Liver (tissue), 9 donors: Measurements from ENCODE around the gene VPREB1. TPM values are rescaled to one million over a fixed set of nuclear protein-coding genes. Genes with fewer than 3 reads are reported as not detected.

ENCODE experiments used
- DNase-seq: peaks from one replicate; pipeline ENCODE4 v3.0.0-alpha.2; 2017; ENCODE audit warnings: low spot score
- H3K27ac ChIP-seq, 2 donors: one replicate each; pipeline ENCODE4 v1.7.0; 2013; ENCODE audit warnings: inconsistent platforms in 2 of 2, low read length in 2 of 2, control low read depth in 1 of 2, low read depth in 1 of 2, mild to moderate bottlenecking in 1 of 2
- H3K27me3 ChIP-seq, 4 donors: one replicate each; pipeline versions ENCODE4 v1.6.1 to v1.7.0; 2013; ENCODE audit warnings: low read length in 3 of 4, inconsistent platforms in 1 of 4, mild to moderate bottlenecking in 1 of 4, moderate library complexity in 1 of 4; ENCODE audit not compliant: control insufficient read depth in 4 of 4, insufficient read depth in 4 of 4
- H3K36me3 ChIP-seq, 4 donors: one replicate each; pipeline versions ENCODE4 v1.6.1 to v1.7.0; 2013; ENCODE audit warnings: low read length in 3 of 4, mild to moderate bottlenecking in 3 of 4, low read depth in 1 of 4, moderate library complexity in 1 of 4; ENCODE audit not compliant: control insufficient read depth in 4 of 4, insufficient read depth in 3 of 4
- H3K4me1 ChIP-seq, 4 donors: one replicate each; pipeline versions ENCODE4 v1.6.1 to v1.7.0; 2013; ENCODE audit warnings: low read length in 3 of 4, mild to moderate bottlenecking in 3 of 4, moderate library complexity in 1 of 4; ENCODE audit not compliant: control insufficient read depth in 4 of 4, insufficient read depth in 4 of 4
- H3K4me3 ChIP-seq, 3 donors: one replicate each; pipeline versions ENCODE4 v1.6.1 to v1.7.0; 2013; ENCODE audit warnings: low read length in 3 of 3, control low read depth in 1 of 3, low read depth in 1 of 3, mild to moderate bottlenecking in 1 of 3
- H3K9ac ChIP-seq, 2 donors: one replicate each; pipeline ENCODE4 v1.7.0; 2013; ENCODE audit warnings: low read length in 2 of 2, mild to moderate bottlenecking in 2 of 2, moderate library complexity in 2 of 2, control low read depth in 1 of 2, low read depth in 1 of 2
- H3K9me3 ChIP-seq, 4 donors: one replicate each; pipeline versions ENCODE4 v1.6.1 to v1.7.0; 2013; ENCODE audit warnings: low read length in 3 of 4; ENCODE audit not compliant: control insufficient read depth in 4 of 4
- EGR1 ChIP-seq, 2 donors: IDR thresholded peaks; 2 replicates each; pipeline ENCODE4 v1.6.1; 2016 to 2018; ENCODE audit warnings: antibody characterized with exemption in 2 of 2, low read depth in 2 of 2
- FOXA1 ChIP-seq: IDR thresholded peaks from 2 replicates; pipeline ENCODE4 v1.6.1; 2016; ENCODE audit warnings: antibody characterized with exemption
- FOXA2 ChIP-seq: IDR thresholded peaks from 2 replicates; pipeline ENCODE4 v1.6.1; 2016; ENCODE audit warnings: antibody characterized with exemption
- GABPA ChIP-seq, 2 donors: IDR thresholded peaks in 1 of 2; conservative IDR thresholded peaks in 1 of 2; 2 replicates each; pipeline ENCODE4 v1.6.1; 2016; ENCODE audit warnings: antibody characterized with exemption in 2 of 2, mild to moderate bottlenecking in 1 of 2, moderate library complexity in 1 of 2
- HNF4A ChIP-seq, 2 donors: conservative IDR thresholded peaks; 2 replicates each; pipeline ENCODE4 v1.6.1; 2016; ENCODE audit warnings: antibody characterized with exemption in 2 of 2, mild to moderate bottlenecking in 2 of 2
- HNF4G ChIP-seq: IDR thresholded peaks from 2 replicates; pipeline ENCODE4 v1.6.1; 2016; ENCODE audit warnings: antibody characterized with exemption
- JUND ChIP-seq, 2 donors: IDR thresholded peaks; 2 replicates each; pipeline ENCODE4 v1.6.1; 2016; ENCODE audit warnings: antibody characterized with exemption in 2 of 2
- NR2F2 ChIP-seq: IDR thresholded peaks from 2 replicates; pipeline ENCODE4 v1.6.1; 2016; ENCODE audit warnings: antibody characterized with exemption
- RAD21 ChIP-seq, 2 donors: IDR thresholded peaks; 2 replicates each; pipeline ENCODE4 v1.6.1; 2016; ENCODE audit warnings: antibody characterized with exemption in 2 of 2, mild to moderate bottlenecking in 2 of 2
- REST ChIP-seq: IDR thresholded peaks from 2 replicates; pipeline ENCODE4 v1.6.1; 2016; ENCODE audit warnings: antibody characterized with exemption, mild to moderate bottlenecking
- RXRA ChIP-seq, 2 donors: IDR thresholded peaks; 2 replicates each; pipeline ENCODE4 v1.6.1; 2017 to 2018; ENCODE audit warnings: antibody characterized with exemption in 2 of 2, mild to moderate bottlenecking in 1 of 2
- SP1 ChIP-seq: IDR thresholded peaks from 2 replicates; pipeline ENCODE4 v1.6.1; 2018; ENCODE audit warnings: antibody characterized with exemption, mild to moderate bottlenecking
- TAF1 ChIP-seq: conservative IDR thresholded peaks from 2 replicates; pipeline ENCODE4 v1.6.1; 2016; ENCODE audit warnings: antibody characterized with exemption, mild to moderate bottlenecking
- YY1 ChIP-seq: IDR thresholded peaks from 2 replicates; pipeline ENCODE4 v1.6.1; 2016; ENCODE audit warnings: antibody characterized with exemption, mild to moderate bottlenecking
- ZBTB33 ChIP-seq: IDR thresholded peaks from 2 replicates; pipeline ENCODE4 v1.6.1; 2016; ENCODE audit warnings: antibody characterized with exemption
- whole genome bisulfite sequencing: extraction: QIAGEN DNeasy Blood & Tissue Kit; methylation state at CpG from one replicate; pipeline ENCODE4 v1.1.7; 2013; 5-methylcytosine and 5-hydroxymethylcytosine counted together
- polyA plus RNA-seq, 2 donors: library from polyadenylated mRNA; stranded (reverse) in 1 of 2; unstranded in 1 of 2; fragments of 200-250 nt in 1 of 2; fragments of >200 nt in 1 of 2; fragmentation: Nextera tagmentation in 1 of 2; extraction: Ambion mirVana in 1 of 2; gene quantifications; one replicate each; pipeline versions ENCODE4 v1.2.1 to v1.2.3, GENCODE V29; 2013 to 2015
- total RNA-seq, 2 donors: library from RNA; depleted of rRNA; stranded (reverse); fragments of >200 nt; gene quantifications; one replicate each; pipeline ENCODE4 v1.2.3, GENCODE V29; 2014
- TF ChIP-seq, protein P1 (sequence below): IDR thresholded peaks from 2 replicates; pipeline ENCODE4 v1.6.1; 2016; ENCODE audit warnings: antibody characterized with exemption
- TF ChIP-seq, protein P2 (sequence below): fragments of 150-350 bp; IDR thresholded peaks from 2 replicates; pipeline ENCODE4 v1.5.1; 2017; ENCODE audit warnings: improper control_type of control experiment, low read depth, low read length; ENCODE audit not compliant: missing input control
- TF ChIP-seq, protein P3 (sequence below): IDR thresholded peaks from 2 replicates; pipeline ENCODE4 v1.6.1; 2016; ENCODE audit warnings: antibody characterized with exemption
- donor health status: healthy.
- donor health status: healthy.
- donor health status: healthy.
- donor health status: healthy.
- donor health status: healthy.

VPREB1 gene
- total and polyA plus RNA-seq, 4 donors, result 1.1 TPM; not detected in 3

DNA sequence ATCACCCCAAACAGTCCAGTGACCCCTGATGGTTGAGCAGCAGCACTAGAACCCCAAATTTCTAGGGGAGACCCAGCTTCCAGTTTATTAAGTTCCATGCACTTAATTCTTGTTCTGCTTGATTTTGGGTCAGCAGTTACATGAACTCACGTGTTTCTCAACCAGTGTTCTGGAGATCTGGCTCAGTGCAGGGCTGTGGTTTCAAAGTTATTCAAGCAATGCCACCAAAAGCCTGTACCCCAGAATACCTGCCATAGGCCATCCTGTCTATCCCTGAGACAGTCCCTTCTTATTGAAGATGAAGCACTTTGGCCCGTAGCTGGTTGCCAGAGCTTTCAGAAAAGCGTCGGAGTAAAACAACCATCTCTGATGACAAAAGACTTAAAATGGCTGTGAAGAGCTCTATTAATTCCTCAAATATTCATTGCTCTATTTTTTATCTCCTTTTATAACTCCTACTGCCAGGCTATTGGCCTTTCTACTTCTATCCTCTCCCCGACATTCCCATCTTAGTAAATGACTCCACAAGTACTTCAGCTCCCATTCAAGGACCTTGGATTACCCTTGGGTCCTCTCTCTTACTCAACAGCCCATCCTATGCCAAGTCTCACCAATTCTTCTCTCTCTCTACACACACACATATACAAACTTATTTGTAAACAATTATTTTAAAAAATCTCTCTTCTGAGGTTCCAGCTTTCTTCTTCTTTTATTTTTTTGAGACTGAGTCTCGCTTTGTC lies 18.0 kb upstream of the VPREB1 start:
- H3K36me3 ChIP-seq, result no peaks in the 10 kb centered on the region
- H3K27me3 ChIP-seq, result peaks cover 0 to 2% (median 0%) of the 10 kb centered on the region in 4 donors
- no peaks in the 10 kb centered on the region for H3K9me3 ChIP-seq
- H3K27ac ChIP-seq, result no peak overlapping the region
- H3K4me1 ChIP-seq, result no peaks in the 10 kb centered on the region
- no peak for TF ChIP-seq RAD21 (IDR thresholded peaks at IDR 0.05)
- TF ChIP-seq HNF4G, result no peak
- TF ChIP-seq EGR1 (IDR thresholded peaks at IDR 0.05; ENCODE audit: low read depth in 2 of 2), result no peak
- TF ChIP-seq RXRA (IDR thresholded peaks at IDR 0.05), result no peak
- TF ChIP-seq NR2F2, result no peak
- no peak for TF ChIP-seq YY1
- TF ChIP-seq GABPA (IDR thresholded peaks at IDR 0.05 in 1 of 2, conservative IDR thresholded peaks at IDR 0.05 in 1 of 2), result no peak
- TF ChIP-seq, protein P1, sequence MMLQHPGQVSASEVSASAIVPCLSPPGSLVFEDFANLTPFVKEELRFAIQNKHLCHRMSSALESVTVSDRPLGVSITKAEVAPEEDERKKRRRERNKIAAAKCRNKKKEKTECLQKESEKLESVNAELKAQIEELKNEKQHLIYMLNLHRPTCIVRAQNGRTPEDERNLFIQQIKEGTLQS, result no peak
- TF ChIP-seq JUND (IDR thresholded peaks at IDR 0.05), result no peak
- TF ChIP-seq HNF4A (conservative IDR thresholded peaks at IDR 0.05), result no peak
- no peak for TF ChIP-seq ZBTB33
- TF ChIP-seq, protein P2, sequence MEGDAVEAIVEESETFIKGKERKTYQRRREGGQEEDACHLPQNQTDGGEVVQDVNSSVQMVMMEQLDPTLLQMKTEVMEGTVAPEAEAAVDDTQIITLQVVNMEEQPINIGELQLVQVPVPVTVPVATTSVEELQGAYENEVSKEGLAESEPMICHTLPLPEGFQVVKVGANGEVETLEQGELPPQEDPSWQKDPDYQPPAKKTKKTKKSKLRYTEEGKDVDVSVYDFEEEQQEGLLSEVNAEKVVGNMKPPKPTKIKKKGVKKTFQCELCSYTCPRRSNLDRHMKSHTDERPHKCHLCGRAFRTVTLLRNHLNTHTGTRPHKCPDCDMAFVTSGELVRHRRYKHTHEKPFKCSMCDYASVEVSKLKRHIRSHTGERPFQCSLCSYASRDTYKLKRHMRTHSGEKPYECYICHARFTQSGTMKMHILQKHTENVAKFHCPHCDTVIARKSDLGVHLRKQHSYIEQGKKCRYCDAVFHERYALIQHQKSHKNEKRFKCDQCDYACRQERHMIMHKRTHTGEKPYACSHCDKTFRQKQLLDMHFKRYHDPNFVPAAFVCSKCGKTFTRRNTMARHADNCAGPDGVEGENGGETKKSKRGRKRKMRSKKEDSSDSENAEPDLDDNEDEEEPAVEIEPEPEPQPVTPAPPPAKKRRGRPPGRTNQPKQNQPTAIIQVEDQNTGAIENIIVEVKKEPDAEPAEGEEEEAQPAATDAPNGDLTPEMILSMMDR, result no peak
- no peak for TF ChIP-seq FOXA2
- TF ChIP-seq, protein P3, sequence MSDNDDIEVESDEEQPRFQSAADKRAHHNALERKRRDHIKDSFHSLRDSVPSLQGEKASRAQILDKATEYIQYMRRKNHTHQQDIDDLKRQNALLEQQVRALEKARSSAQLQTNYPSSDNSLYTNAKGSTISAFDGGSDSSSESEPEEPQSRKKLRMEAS, result no peak
- TF ChIP-seq FOXA1, result no peak
- H3K9ac ChIP-seq, result no peak overlapping the region
- no peak for DNase-seq
- H3K4me3 ChIP-seq, result no peak overlapping the region
- WGBS, result 91% methylated on average over 6 of the region's 6 CpGs

GRCh38 chr22:22228421-22228820 lies 16.2 kb upstream of the VPREB1 start:
- 83% methylated on average over 6 of the region's 6 CpGs for WGBS
- no peak overlapping the region for H3K27ac ChIP-seq
- H3K4me3 ChIP-seq, result no peak overlapping the region
- no peaks in the 10 kb centered on the region for H3K4me1 ChIP-seq
- H3K36me3 ChIP-seq, result no peaks in the 10 kb centered on the region
- H3K9ac ChIP-seq, result no peak overlapping the region
- H3K9me3 ChIP-seq, result no peaks in the 10 kb centered on the region
- no peak for DNase-seq
- H3K27me3 ChIP-seq, result peaks cover 0 to 2% (median 0%) of the 10 kb centered on the region in 4 donors
- TF ChIP-seq NR2F2 (no peak), TAF1 (no peak), SP1 (no peak), RAD21 (IDR thresholded peaks at IDR 0.05) (no peak), REST (no peak), FOXA2 (no peak), YY1 (no peak), HNF4A (conservative IDR thresholded peaks at IDR 0.05) (no peak), FOXA1 (no peak), JUND (IDR thresholded peaks at IDR 0.05) (no peak), GABPA (IDR thresholded peaks at IDR 0.05 in 1 of 2, conservative IDR thresholded peaks at IDR 0.05 in 1 of 2) (no peak), HNF4G (no peak), ZBTB33 (no peak)
- TF ChIP-seq, protein P2, result no peak
- TF ChIP-seq, protein P3, result no peak
